T follicular helper cell (primary cell): ENCODE measurements around the gene LSR.

ENCODE experiments used
- DNase-seq: peaks from one replicate; pipeline ENCODE4 v3.0.0-alpha.2; 2020; ENCODE audit warnings: low read depth

The LSR gene

DNA sequence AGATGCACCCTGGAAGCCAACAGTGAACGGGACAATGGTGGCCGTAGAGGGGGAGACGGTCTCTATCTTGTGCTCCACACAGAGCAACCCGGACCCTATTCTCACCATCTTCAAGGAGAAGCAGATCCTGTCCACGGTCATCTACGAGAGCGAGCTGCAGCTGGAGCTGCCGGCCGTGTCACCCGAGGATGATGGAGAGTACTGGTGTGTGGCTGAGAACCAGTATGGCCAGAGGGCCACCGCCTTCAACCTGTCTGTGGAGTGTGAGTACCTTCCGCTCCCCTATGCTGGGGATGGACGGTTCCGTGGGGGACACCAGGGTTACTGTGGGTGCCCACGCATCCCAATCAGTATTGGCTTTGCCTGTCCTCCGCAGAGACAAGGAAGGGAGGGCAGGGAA is 53.6 kb downstream of the LSR start:
- DNase-seq: no peak

DNA sequence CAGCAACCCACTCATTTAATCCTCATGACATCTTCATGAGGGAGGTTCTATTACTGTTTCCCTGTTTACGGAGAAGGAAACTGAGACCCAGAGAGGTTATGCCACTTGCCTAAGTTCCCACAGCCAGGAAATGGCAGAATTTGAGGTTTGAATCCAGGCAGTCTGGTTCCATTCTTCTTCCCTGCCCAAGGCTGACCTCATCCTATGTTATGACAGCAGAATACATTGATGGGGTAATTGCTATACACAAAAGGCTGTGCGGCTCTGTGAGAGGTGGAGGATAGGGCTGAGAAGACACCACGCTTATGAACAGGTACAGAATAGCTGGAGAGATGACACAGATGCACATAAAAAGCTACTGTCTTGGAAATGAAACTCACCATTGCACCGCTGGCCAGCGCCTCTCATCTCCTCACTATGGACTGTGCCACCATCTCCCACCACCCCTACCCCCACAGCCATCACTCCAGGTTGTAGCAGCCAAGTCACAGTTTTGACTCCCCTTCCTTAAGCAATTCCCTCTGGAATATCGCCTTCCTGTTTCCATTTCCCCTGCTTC is 54.6 kb downstream of the LSR start:
- DNase-seq: no peak

DNA sequence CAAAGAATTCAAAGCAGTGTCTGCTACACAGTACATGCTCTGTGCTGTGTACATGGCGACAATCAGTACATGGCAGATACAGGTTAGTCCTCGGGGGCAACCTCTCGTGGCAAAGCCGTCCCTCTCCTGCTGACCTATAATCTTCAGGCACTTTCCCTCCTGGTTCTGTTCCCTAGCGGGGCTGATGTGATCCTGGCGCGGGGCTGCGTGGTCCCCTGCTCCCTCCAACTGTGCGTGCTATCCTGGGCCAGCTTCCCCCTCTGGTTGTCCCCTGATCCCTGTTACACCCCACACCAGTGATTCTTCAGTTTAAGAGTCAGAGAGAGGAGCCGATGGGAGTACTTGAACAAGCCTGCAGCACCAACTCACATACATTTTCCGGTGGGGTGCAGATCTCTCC is 55.2 kb downstream of the LSR start:
- no peak for DNase-seq

DNA sequence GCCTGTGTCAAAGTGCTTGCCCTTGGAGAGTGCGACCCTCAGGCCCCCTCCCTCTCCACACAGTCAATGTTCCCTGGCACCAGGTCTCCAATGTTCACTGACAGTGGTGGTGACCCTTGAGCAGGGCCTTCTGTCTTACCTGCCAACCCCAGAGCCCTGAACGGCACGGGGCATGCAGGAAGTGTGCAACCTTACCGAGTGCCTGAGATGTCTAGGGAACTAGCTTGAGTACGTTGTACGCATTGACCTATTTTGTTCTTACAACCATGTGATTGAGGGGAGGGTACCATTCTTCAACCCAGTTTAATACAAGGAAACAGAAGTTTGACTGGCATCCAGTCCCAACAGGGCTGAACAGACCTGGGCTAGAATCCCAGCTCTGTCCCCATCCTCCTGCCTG is 56.4 kb downstream of the LSR start:
- DNase-seq: no peak

DNA sequence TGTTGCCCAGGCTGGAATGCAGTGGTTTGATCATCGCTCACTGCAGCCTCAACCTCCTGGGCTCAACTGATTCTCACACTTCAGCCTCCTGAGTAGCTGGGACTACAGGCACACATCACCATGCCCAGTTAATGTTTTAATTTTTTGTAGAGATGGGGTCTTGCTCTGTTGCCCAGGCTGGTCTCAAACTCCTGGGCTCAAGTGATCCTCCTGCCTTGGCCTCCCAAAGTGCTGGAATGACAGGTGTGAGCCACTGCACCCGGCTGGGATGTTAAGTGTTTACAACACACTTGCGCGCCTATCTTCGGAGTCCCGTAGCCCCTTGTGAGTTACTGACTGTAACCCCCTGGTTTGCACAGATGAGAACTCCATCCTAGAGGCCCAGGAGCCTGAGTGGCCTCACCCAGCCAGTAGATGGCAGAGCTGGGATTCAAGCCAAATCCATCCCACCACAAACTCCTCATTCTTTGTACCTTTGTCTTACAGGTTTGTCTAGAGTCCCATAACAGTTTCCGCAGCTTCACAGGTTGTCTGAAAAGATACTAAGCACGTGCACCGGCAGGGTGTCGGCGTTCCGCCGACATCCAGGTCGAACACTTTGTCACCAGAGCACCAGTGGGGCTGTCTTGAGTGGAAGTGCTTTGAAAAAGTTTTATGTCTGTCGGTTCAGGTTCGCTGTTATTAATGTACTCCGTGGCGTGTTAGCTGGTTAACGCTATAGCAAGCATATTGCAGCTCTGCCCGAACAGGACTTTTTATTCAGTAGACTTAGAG is 57.9 kb downstream of the LSR start:
- DNase-seq: no peak

- no peak for DNase-seq
These were observed 59.1 kb downstream of the LSR start for GRCh38 chr19:35307931-35308330.

DNA sequence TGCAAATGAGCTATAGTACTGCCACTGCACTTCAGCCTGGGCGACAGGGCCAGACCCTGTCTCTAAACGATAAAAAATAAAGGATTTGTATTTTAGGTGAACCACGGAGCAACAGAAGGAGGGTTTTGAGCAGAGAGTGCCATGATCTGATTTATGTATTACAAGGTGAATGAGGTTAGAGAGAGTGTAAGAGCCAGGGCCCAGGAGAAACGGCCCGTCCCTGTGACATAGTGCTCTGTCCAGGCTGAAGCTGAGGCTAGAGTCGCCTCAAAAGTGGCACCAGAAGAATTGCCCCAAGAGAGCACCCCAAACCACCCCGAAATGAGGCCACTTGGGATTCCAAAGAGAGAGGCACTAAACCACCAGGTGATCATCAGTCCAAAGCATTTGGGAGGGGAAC is 60.1 kb downstream of the LSR start:
- DNase-seq: no peak

GRCh38 chr19:35309481-35310279 is 60.9 kb downstream of the LSR start:
- no peak for DNase-seq

DNA sequence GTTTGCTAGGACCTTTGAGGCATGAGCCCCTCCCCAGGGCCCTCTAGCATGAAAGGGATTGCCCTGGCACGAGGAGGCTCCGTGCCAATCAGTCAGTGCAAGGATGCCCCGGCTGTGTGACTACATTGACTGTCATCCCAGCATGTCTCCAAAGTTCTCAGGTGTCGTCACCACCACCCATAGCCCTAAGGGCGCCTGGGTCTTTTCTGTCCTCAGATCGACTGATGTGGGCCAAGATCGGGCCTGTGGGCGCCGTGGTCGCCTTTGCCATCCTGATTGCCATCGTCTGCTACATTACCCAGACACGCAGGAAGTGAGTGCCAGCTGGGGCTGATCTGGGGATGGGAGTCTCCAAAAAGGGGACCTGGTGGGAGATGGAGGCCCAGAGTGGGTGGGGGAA is 61.5 kb downstream of the LSR start:
- DNase-seq: no peak

GRCh38 chr19:35310811-35311465 is 62.1 kb downstream of the LSR start:
- DNase-seq: no peak

DNA sequence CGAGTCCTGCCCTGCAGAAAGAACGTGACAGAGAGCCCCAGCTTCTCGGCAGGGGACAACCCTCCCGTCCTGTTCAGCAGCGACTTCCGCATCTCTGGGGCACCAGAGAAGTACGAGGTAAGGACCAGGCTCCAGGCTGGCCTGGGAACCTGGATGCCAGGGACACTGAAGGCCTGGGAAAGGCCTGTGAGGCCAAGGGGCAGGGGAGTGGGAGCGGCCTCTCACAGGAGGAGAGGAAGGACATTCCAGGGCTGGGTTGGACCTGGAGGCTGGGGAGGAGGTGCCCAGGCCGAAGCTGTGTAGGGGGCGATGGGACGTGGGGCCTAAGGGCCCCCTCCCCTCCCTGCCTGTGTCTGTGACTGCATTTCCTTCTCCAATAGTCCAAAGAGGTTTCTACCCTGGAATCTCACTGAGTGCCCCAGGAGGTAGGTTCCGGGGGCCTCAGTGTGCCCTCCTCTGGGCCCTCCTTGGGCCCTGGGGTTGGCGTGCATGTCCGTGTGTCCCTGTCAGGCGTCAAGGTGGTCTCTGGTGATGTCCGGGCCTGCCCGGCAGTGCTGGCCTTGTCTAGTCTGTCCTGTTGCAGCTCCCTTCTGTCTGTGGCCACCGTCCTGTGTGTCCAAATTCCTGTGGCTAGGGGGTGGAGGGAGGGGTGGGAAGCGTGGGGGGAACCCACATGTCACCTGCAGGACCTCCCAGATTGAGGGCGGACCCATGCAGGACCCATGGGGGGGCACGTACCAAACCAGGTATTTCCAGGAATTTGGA is 63.3 kb downstream of the LSR start:
- no peak for DNase-seq

GRCh38 chr19:35313587-35313986 is 64.8 kb downstream of the LSR start:
- DNase-seq: no peak

GRCh38 chr19:35314031-35314430 is 65.2 kb downstream of the LSR start:
- DNase-seq: no peak

GRCh38 chr19:35314858-35315470 is 66.2 kb downstream of the LSR start:
- no peak for DNase-seq

- no peak for DNase-seq
These were observed 67.1 kb downstream of the LSR start for GRCh38 chr19:35315883-35316282.

GRCh38 chr19:35316560-35316959 is 67.8 kb downstream of the LSR start:
- DNase-seq: no peak
